ENCODE data around the gene SFMBT2. TPM values are rescaled to one million over a fixed set of nuclear protein-coding genes. Genes with fewer than 3 reads are reported as not detected.

The SFMBT2 gene
- total RNA-seq, 2 experiments from 2014 or later: 7.9 to 8.3 TPM

DNA sequence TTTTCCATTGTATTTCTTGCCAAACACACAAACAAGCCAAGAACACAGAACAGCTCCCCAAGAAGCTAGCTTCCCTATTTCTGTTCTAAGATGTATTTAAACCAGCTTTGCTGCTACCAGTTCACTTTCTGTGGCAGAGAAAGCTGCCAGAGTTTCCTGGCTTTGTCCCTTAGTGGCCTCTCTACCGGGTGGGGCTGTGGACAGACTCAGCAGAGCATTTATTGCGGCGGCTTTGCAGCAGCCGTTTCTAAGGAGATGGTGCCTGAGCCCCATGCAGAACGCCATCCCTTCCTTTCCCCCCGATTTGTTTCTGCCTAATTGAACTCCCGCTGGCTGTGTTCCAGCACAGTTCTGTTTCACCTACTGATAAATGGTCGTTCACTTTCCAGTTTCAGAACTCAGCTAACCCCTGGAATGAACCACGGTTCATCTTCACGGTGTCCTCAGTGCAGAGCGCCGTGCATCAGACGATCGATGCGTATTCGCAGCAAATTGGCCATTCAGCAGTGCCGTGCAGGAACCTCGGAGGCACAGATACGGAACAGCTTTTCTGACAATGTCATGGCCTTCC is 33.8 kb upstream of the SFMBT2 start:
- no TSS peak for BruUV-seq (replicated peaks)
- TF ChIP-seq EZH2phosphoT487 (IDR thresholded peaks at IDR 0.05; ENCODE audit: borderline replicate concordance, low read depth, low read length): no peak
- TF ChIP-seq, protein P1, sequence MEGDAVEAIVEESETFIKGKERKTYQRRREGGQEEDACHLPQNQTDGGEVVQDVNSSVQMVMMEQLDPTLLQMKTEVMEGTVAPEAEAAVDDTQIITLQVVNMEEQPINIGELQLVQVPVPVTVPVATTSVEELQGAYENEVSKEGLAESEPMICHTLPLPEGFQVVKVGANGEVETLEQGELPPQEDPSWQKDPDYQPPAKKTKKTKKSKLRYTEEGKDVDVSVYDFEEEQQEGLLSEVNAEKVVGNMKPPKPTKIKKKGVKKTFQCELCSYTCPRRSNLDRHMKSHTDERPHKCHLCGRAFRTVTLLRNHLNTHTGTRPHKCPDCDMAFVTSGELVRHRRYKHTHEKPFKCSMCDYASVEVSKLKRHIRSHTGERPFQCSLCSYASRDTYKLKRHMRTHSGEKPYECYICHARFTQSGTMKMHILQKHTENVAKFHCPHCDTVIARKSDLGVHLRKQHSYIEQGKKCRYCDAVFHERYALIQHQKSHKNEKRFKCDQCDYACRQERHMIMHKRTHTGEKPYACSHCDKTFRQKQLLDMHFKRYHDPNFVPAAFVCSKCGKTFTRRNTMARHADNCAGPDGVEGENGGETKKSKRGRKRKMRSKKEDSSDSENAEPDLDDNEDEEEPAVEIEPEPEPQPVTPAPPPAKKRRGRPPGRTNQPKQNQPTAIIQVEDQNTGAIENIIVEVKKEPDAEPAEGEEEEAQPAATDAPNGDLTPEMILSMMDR (conservative IDR thresholded peaks at IDR 0.05; ENCODE audit: low read length): no peak
- H3K4me2 ChIP-seq (ENCODE audit: low read length): no peak overlapping the region
- H2AFZ ChIP-seq (ENCODE audit: low read length): peak overlapping the region; percentile 76; the same call in 1 of the 2 replicates
- POLR2A ChIA-PET: interaction anchor here (0.6 to 1.5 kb wide), 3 partner anchors 24 to 1183 kb away, joined by 3 read pairs; no protein-coding TSS in a partner anchor
- peaks cover 19% of the 10 kb centered on the region for H3K4me1 ChIP-seq (ENCODE audit: insufficient read depth, low read length, poor library complexity, severe bottlenecking)
- no peaks in the 10 kb centered on the region for H4K20me1 ChIP-seq (ENCODE audit: insufficient read depth, low read length)
- peaks cover 19% of the 10 kb centered on the region for H3K9me3 ChIP-seq (ENCODE audit: low read length)
- no peaks in the 10 kb centered on the region for H3K9me2 ChIP-seq (ENCODE audit: insufficient read depth, low read length)
- DNase-seq (ENCODE audit: low spot score): no peak
- CTCF ChIA-PET (ENCODE audit: unreplicated experiment): no interaction called here
- no peaks in the 10 kb centered on the region; the same call in 1 of the 2 replicates for H3K36me3 ChIP-seq (ENCODE audit: insufficient read depth, low read length)
- H3K4me3 ChIP-seq (ENCODE audit: low read depth, low read length, poor library complexity, severe bottlenecking): no peak overlapping the region
- intact Hi-C loops (cut with micrococcal nuclease; ENCODE audit: unreplicated experiment): no loop called here
- no peaks in the 10 kb centered on the region for H3K79me2 ChIP-seq (ENCODE audit: insufficient read depth, low read depth, low read length)
- H3K27ac ChIP-seq (ENCODE audit: low read depth, low read length, poor library complexity, severe bottlenecking): no peak overlapping the region

DNA sequence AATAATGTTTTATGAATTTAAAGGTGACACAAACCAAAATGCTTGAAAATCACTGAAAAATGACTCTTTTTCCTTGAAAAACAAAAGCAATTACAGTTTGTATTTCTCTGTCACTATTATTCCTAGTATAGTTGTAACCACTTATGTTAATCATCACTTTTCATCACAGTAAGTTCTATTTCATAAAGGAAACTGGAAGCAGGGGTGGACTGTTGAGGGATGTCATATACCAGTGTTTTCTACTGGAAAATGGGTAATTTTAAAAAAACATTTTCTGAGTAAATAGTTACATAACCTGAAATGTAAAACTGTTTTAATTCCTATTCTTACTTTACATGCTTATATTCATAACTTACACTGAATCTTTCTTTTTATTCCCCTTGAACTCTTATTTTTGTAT is 32.2 kb upstream of the SFMBT2 start:
- Histone ChIP-seq H3K9me3 (ENCODE audit: low read length) (peaks cover 3% of the 10 kb centered on the region), H3K9me2 (ENCODE audit: insufficient read depth, low read length) (no peaks in the 10 kb centered on the region), H3K4me1 (ENCODE audit: insufficient read depth, low read length, poor library complexity, severe bottlenecking) (peaks cover 19% of the 10 kb centered on the region), H3K4me2 (ENCODE audit: low read length) (no peak overlapping the region), H4K20me1 (ENCODE audit: insufficient read depth, low read length) (no peaks in the 10 kb centered on the region), H3K27ac (ENCODE audit: low read depth, low read length, poor library complexity, severe bottlenecking) (no peak overlapping the region), H3K79me2 (ENCODE audit: insufficient read depth, low read depth, low read length) (no peaks in the 10 kb centered on the region), H2AFZ (ENCODE audit: low read length) (no peak overlapping the region), H3K4me3 (ENCODE audit: low read depth, low read length, poor library complexity, severe bottlenecking) (no peak overlapping the region), H3K36me3 (ENCODE audit: insufficient read depth, low read length) (no peaks in the 10 kb centered on the region; the same call in 1 of the 2 replicates)
- DNase-seq (ENCODE audit: low spot score): no peak
- ChIA-PET CTCF (ENCODE audit: unreplicated experiment) (no interaction called here), POLR2A (interaction anchor here (0.6 to 0.8 kb wide), 2 partner anchors 274 to 1978 kb away, joined by 3 to 4 read pairs; no protein-coding TSS in a partner anchor)
- no TSS peak for BruUV-seq (replicated peaks)
- intact Hi-C loops (cut with micrococcal nuclease; ENCODE audit: unreplicated experiment): no loop called here
- TF ChIP-seq, protein P1 (conservative IDR thresholded peaks at IDR 0.05; ENCODE audit: low read length): no peak
- TF ChIP-seq EZH2phosphoT487 (IDR thresholded peaks at IDR 0.05; ENCODE audit: borderline replicate concordance, low read depth, low read length): no peak

DNA sequence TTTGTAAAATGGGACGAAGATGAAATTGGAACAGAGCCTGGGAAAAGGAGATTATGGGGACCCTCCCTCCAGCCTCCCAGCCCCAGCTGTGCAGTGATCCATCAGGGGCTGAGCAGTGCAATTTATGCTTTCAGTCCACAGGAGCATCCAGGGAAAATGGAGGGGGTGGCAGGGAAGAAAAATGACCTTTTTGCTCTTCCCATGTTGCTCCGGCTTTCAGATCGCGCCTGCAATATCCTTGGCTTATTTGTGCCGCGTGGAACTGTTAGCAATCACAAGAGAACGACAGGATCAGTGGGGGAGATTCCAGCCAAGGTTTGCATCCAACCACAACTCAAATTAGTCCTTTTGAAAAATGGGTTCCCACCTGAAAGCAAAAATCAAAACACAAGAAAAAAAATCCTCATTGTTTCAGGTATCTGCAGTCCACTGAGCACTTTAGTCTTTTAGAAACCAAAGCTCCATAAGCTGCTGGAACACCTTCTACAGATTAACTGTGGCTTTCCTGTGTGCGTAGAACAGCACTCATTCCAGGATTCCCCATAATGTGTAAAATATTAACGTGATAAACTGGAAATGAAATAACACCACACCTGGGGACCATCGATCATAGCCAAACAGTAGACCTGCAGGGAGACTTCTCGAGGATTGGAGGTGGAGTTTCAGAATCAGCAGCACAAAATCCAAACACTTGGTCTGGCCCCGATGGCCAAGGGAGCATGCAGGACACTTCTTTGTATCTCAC is 30.7 kb upstream of the SFMBT2 start:
- ChIA-PET CTCF (ENCODE audit: unreplicated experiment) (no interaction called here), POLR2A (no interaction called here)
- H3K4me1 ChIP-seq (ENCODE audit: insufficient read depth, low read length, poor library complexity, severe bottlenecking): peaks cover 29% of the 10 kb centered on the region
- H4K20me1 ChIP-seq (ENCODE audit: insufficient read depth, low read length): no peaks in the 10 kb centered on the region
- no peaks in the 10 kb centered on the region for H3K9me2 ChIP-seq (ENCODE audit: insufficient read depth, low read length)
- no peaks in the 10 kb centered on the region for H3K79me2 ChIP-seq (ENCODE audit: insufficient read depth, low read depth, low read length)
- H3K27ac ChIP-seq (ENCODE audit: low read depth, low read length, poor library complexity, severe bottlenecking): no peak overlapping the region
- H2AFZ ChIP-seq (ENCODE audit: low read length): no peak overlapping the region
- intact Hi-C loops (cut with micrococcal nuclease; ENCODE audit: unreplicated experiment): no loop called here
- H3K4me3 ChIP-seq (ENCODE audit: low read depth, low read length, poor library complexity, severe bottlenecking): no peak overlapping the region
- H3K9me3 ChIP-seq (ENCODE audit: low read length): no peaks in the 10 kb centered on the region
- H3K36me3 ChIP-seq (ENCODE audit: insufficient read depth, low read length): no peaks in the 10 kb centered on the region; the same call in 1 of the 2 replicates
- no peak for DNase-seq (ENCODE audit: low spot score)
- H3K4me2 ChIP-seq (ENCODE audit: low read length): no peak overlapping the region
- TF ChIP-seq, protein P1 (conservative IDR thresholded peaks at IDR 0.05; ENCODE audit: low read length): no peak
- TF ChIP-seq EZH2phosphoT487 (IDR thresholded peaks at IDR 0.05; ENCODE audit: borderline replicate concordance, low read depth, low read length): no peak
- BruUV-seq (replicated peaks): no TSS peak

Measured in OCI-LY7 (cell line).